GM10266 (cell line): ENCODE results near the gene TLE4.
"Not testable (repeated sequence)": the region's sequence is repeated elsewhere in the genome, so short reads cannot be mapped to it uniquely, and the experiment has no call there.

ENCODE experiments used
- DNase-seq: peaks from one replicate; pipeline ENCODE4 v3.0.0; 2012; ENCODE audit errors: extremely low spot score
- TF ChIP-seq, protein P1 (sequence below): IDR thresholded peaks from 2 replicates; pipeline ENCODE4 v1.5.1; 2012; ENCODE audit warnings: mild to moderate bottlenecking, low read depth; ENCODE audit not compliant: control insufficient read depth, insufficient read depth; ENCODE audit errors: missing control alignments

TLE4 gene

GRCh38 chr9:79637177-79637925 is 65.6 kb downstream of the TLE4 start:
- DNase-seq, result no peak
- TF ChIP-seq, protein P1, sequence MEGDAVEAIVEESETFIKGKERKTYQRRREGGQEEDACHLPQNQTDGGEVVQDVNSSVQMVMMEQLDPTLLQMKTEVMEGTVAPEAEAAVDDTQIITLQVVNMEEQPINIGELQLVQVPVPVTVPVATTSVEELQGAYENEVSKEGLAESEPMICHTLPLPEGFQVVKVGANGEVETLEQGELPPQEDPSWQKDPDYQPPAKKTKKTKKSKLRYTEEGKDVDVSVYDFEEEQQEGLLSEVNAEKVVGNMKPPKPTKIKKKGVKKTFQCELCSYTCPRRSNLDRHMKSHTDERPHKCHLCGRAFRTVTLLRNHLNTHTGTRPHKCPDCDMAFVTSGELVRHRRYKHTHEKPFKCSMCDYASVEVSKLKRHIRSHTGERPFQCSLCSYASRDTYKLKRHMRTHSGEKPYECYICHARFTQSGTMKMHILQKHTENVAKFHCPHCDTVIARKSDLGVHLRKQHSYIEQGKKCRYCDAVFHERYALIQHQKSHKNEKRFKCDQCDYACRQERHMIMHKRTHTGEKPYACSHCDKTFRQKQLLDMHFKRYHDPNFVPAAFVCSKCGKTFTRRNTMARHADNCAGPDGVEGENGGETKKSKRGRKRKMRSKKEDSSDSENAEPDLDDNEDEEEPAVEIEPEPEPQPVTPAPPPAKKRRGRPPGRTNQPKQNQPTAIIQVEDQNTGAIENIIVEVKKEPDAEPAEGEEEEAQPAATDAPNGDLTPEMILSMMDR, result no peak

DNA sequence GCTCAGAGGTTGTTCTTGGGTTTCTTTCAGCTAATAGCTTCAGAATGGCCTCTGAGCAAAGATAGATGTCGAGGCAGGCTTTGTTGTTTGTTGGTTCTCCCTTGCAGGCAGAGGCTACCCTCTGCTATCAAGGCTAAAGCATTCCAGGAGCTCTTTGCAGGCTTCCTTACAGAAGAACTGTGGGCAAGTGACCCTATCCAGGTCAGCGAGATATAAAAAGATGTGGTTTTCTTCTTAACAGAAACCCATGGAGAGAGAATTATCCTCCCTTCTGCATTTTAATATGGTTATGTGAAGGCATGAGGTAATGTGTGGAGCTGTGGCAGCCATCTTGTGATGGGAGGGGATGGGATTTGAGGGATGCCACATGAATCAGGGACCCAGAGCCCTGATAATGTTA is 67.0 kb downstream of the TLE4 start:
- TF ChIP-seq, protein P1, result no peak
- no peak for DNase-seq

DNA sequence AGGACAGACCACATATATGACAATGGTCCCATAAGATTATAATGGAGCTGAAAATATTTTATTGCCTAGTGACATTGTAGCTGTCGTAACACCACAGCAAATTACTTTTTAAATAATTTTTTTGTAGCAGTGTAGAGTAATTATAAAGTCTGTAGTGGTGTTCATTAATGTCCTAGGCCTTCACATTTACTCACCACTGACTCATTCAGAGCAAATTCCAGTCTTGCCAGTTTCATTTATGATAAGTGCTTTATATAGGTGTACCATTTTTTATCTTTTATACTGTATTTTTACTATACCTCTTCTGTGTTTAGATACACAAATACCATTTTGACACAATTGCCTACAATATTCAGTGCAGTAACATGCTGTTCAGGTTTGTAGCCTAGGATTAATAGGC is 67.6 kb downstream of the TLE4 start:
- DNase-seq, result no peak
- TF ChIP-seq, protein P1, result no peak

DNA sequence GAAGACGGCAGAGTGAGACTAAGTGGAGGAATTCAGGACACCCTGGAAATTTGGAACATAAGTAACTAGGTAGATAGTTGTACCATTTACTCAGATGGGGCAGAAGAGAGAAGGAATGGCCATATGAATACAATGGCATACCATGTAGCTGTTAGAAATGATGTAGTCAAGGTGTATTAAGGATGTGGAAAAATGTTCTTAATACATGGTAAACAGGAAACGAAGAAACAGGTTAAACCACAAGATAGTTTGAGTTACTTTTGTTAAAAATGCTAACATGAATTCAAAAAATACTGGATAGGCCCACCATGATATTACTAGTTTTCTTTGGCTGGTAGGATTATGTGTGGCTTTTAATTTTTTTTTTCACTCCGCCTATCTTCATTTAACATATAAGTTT is 68.3 kb downstream of the TLE4 start:
- not testable (repeated sequence) for DNase-seq

DNA sequence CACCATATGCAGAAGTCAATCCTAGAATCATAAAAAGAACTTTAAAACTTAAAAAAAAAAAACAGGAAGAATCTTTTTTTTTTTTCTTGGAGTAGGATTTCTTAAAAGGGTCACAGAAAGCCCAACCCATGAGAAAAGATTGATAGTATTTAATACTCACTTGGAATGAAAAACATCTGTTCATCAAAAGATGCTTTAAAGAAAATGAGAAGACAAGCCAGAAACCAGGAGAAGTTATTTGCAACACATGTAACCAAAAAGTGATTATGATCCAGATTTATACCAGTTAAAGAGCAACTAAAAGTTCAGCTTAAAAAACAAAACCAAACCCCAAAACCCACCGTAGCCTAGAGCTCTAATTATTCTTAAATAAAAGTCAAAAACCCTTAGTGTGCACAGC is 69.3 kb downstream of the TLE4 start:
- TF ChIP-seq, protein P1, result no peak
- DNase-seq, result no peak

DNA sequence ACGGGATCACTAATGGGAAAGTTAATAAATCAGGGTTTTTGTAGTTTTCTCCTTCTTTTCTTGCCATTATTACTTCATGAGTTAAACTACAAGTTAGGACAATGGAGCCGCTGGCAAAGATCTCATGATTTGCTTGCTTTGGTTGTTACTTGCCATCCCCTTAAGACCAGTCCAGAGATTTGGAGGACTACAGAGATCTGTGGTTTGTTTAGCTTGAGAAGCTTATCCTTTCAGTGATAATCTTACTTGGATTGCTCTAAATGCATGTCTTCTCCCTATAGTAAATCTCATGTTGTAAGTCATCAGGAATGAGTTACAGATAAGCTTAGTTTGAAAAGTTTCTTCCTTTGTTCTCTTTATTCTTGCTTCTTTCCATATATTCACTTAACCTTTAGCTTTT is 70.9 kb downstream of the TLE4 start:
- no peak for DNase-seq
- TF ChIP-seq, protein P1, result no peak

- no peak for DNase-seq
- TF ChIP-seq, protein P1, result no peak
These were observed 72.3 kb downstream of the TLE4 start for GRCh38 chr9:79644048-79644447.

GRCh38 chr9:79644601-79645000 is 72.8 kb downstream of the TLE4 start:
- no peak for DNase-seq
- TF ChIP-seq, protein P1, result no peak
